Pulmonary artery endothelial cell (primary cell): ENCODE results near the gene ATAD3A. TPM values are rescaled to one million over a fixed set of nuclear protein-coding genes. Genes with fewer than 3 reads are reported as not detected.
"Not testable (repeated sequence)": the region's sequence is repeated elsewhere in the genome, so short reads cannot be mapped to it uniquely, and the experiment has no call there.

Experiments used
- DNase-seq: peaks from one replicate; pipeline ENCODE4 v3.0.0-alpha.2; 2011; ENCODE audit warnings: low read depth, low spot score
- total RNA-seq: library from RNA; depleted of rRNA; stranded (reverse); fragments of >200 nt; gene quantifications from 2 replicates; pipeline ENCODE4 v1.2.3, GENCODE V29; 2014

Gene ATAD3A
- total RNA-seq: 64.1 and 64.7 TPM in 2 replicates

DNA sequence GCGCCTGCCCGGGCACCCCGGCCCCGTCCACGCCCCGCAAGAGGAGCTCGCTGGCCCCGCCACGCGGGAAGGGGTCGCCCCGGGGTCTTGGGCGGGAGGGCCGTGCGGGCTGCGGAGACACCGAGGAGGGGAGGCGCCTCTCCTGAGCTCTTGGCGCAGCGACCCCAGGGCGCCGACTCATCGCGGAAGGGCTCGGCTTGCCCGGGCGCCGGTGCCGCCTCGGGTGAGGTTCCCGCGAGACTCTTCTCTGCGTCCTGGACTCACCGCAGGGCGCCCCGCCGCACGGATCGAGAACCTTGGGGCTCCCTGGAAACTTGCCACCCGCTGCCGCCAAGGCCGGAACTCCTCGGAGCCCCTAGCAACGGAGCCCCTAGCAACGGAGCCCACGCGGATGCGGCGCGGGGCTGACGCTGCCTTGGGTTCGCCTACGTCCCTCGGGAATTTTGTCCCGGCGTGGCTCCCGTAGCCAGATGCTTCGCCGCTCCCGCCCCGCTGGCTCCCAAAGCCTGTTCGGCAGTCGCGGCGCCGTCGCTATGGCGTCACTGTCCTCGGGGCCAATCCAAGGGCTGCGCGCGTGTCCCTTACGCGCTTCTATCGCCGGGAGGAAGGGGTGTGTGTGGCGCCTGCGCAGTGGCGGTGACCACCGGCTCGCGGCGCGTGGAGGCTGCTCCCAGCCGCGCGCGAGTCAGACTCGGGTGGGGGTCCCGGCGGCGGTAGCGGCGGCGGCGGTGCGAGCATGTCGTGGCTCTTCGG is at the start of gene ATAD3A:
Gene ATAD3A (plus strand): TSS at position 630 of the 753 bp plus-strand sequence. CDS start 107 bp downstream, at position 737.
- DNase-seq: peak; percentile 92

DNA sequence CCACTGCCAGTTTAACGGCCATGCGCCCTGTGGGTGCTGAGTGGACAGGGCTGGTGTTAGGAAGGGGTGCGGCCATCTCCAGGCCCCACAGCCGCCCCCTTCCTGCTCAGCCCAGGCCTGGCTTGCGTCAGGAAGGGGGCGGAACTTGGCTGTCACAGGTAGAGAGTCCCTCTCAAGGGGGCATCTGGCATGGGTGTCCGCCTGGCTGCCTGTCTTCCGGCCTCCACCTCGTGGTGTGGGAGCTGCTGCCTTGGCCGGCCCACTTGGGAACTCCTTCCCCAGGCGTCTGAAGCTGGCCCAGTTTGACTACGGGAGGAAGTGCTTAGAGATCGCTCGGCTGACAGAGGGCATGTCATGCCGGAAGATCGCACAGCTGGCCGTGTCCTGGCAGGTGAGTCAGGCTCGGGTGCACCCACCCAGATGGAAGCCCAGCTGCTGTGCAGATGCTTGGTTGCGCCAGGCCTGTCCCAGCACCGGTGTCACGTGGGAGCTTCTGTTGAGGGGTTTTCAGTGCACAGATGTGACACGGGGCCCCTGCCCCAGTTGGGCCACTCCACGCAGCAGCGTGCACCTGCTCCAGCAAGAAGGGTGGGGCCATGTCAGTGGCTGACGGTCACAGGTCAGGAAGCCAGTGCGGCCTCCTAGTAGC is 49.5 kb upstream of the ATAD3A start:
- DNase-seq: no peak

DNA sequence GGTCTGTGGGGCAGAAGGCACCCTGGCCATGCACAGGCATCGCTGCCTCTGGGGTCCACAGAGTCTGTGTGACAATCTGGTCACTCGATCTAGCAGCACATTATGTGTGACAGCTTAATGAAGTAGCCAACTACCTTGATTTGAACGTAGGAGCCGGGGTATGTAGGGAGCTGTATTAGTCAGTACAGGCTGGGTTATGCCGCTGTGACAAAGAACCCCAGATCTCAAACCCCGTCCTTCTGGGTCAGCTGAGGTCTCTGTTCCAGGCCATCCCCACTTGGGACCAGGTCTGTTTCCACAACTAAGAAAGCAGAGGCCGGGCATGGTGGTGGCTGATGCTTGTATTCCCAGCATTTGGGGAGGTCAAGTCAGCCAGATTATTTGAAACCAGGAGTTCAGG is 48.6 kb upstream of the ATAD3A start:
- no peak for DNase-seq

DNA sequence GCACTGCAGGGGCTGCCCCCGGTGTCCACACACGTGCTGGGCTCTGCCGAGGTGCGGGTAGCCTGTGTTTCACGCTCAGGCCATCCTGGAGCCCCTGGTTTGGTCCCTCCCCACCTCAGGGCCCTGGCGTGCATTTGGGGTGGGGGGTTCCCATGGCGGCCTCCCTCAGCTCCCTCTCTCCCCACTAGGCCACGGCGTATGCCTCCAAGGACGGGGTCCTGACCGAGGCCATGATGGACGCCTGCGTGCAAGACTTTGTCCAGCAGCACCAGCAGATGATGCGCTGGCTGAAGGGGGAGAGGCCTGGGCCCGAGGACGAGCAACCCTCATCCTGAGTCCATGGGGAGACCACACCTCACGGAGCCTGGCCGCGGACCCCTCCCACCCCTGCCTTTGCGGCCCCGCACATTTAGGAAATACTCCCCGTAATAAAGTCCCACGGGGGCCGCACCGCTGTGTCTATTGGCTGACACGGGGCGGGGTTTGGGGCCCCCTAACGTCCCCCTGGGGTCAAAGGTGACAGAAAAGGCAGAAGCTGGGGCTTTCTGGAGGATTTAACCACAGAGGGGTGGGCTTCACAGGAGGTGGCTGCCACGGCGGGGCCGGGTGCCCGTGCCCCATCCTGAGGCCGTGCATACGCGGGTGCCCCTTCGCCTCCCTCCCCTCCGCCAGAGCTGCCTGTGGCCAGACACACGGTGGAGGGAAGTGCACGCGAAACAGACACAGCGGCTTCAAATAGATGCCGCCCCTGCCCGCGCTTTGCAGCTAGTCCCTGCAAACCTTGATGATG is 43.6 kb upstream of the ATAD3A start:
- DNase-seq: not testable (repeated sequence)

DNA sequence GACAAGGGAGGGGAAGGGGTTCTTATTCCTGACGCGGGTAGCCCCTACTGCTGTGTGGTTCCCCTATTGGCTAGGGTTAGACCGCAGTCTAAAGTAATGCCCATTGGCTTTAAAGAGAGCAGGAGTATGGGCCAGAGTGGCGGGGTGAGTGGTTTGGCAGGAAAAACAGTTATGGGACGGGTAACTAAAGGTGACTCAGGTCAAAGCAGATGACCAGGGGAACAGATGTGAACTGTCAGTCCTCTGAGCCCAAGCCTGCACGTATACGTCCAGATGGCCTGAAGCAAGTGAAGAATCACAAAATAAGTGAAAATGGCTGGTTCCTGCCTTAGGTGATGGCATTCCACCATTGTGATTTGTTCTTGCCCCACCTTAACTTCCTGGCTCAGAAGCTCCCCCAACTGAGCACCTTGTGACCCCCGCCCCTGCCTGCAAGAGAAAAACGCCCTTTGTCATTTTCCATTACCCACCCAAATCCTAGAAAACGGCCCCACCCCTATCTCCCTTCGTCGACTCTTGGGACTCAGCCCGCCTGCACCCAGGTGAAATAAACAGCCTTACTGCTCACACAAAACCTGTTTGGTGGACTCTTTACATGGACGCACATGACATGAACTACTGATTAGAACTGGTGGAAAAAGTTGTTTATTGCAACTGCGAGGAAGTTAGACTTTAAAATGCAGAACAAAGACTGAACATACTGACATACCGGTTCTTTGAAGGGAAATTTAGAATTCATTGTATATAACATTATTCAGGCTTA is 41.2 kb upstream of the ATAD3A start:
- DNase-seq: no peak

DNA sequence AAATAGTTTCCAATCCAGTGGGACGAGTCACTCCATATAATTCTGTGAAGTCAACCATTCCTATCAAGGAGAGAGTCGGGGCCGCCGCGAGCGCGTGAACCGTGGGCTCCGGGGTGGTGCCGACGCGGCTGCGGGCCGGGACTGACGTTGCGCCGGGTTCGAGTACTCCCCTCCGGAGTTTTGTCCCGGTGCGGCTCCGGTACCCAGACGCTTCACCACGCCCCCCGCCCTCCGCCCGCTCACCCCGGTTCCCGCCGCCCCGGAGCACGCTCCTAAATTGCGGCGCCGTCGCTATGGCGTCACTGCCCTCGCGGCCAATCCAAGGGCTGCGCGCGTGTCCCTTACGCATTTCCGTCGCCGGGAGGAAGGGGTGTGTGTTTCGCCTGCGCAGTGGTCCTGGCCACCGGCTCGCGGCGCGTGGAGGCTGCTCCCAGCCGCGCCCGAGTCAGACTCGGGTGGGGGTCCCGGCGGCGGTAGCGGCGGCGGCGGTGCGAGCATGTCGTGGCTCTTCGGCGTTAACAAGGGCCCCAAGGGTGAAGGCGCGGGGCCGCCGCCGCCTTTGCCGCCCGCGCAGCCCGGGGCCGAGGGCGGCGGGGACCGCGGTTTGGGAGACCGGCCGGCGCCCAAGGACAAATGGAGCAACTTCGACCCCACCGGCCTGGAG is 40.4 kb upstream of the ATAD3A start, which contains the start of gene ATAD3B:
Gene ATAD3B (plus strand): TSS at position 377 of the 664 bp plus-strand sequence. CDS start 120 bp downstream, at position 497.
- DNase-seq: peak; percentile 72

DNA sequence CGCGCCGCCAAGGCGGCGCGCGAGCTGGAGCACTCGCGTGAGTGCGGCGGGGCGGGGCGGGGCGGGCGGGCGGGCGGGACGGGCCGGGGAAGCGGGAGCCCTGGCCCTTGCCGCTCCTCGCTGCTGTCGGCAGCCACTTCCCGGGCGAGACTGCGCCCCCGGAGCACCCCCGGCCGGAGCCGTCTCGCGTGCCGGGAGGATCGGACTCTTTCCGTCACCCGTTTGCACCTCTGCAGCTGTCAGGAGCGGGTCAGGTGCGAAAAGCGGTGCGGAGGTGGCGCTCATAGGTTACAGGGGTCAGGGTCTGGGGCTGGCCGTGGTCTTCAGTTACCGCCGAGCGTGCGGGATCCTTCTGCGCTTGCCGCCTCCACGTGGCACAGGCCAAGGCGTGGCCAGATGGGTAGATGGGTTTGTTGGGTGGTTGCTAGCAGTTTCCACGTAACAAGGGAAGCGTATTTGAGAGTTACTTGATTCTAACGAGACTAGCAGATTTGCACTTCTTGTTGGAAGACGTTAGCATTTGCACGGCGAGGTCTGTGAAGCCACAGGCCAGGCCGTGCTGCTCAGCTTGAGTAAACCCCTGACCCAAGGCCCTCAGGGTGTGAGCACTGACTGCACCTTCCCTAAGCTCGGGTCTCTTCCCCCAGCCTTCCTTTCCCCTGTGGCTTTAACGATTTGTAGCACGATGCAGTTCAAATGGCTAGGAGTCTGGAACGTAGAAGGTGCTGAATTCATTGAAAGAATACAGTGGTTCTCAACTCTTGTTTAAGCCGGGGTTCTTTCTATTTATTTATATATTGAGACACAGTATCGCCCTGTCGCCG is 39.7 kb upstream of the ATAD3A start:
- not testable (repeated sequence) for DNase-seq

DNA sequence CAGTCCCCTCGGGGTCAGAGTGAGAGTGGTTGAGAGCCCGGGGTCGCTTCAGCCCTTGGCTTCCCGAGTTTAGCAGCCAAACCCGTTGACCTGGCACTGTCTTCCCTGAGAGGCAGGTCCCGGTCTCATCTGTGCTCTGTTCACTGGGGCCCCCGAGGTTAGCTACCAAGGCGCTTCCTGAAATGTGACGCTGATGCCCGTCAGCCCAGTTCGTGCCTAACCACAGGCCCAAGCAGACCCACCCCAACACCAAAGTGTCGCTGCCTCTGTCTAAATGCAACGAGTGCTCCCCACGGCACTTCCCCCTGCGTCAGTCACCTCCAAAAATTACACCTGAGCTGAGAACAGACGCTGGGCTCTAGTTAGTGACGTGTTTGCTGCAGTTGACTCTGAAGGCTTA is 36.0 kb upstream of the ATAD3A start:
- DNase-seq: not testable (repeated sequence)

DNA sequence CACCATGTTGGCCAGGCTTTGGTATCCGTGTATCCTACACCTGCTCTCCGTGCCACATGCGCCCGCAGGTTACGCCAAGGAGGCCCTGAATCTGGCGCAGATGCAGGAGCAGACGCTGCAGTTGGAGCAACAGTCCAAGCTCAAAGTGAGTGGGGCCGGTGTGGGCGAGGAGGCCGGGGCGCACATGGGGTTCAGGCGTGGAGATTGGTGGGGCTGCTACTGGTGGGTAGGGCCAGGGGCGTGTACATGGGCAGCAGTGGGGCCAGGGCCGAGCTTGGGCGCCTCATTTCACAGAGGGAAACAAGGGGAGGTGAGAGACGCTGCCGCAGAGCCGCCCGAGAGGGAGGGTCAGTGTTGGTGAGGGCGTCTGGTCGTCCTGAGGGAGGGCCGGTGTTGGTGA is 34.8 kb upstream of the ATAD3A start:
- no peak for DNase-seq

DNA sequence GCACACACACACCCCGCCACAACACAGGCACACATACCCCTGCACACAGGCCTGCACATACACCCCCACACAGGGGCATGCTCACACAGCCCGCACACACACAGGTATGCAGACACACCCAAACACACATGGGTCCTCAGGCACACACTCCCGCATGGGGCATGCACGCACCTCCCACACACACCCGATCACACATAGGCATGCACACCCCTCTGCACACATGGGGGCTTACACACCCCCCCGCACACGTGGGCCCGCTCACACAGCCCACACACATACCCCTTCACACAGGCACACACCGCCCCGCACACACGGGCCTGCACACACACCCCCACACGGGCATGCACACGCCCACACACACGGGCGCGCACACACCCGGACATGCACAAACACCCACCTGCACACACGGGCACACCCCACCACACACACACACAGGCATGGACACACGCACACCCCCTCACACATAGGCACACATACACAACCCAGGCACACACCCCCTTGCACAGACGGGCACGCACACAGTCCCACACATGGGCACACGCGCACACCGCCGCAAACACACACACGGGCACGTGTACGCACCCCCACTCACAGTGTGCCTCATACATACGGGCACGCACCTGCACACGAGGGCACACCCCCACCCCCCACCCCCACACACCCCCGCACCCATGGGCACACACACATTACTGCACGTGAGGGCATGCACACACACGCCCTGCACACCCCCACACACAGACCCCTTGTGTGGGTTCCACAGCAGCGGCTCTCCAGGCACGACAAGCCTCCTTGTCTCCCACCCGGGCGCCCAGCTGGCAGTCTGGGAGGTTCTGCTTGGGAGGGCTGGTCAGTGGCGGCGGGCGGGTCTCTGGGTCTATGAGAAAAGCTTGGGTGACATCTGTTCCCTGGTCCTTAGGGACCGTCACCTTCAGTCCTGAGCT is 32.1 kb upstream of the ATAD3A start:
- no peak for DNase-seq

DNA sequence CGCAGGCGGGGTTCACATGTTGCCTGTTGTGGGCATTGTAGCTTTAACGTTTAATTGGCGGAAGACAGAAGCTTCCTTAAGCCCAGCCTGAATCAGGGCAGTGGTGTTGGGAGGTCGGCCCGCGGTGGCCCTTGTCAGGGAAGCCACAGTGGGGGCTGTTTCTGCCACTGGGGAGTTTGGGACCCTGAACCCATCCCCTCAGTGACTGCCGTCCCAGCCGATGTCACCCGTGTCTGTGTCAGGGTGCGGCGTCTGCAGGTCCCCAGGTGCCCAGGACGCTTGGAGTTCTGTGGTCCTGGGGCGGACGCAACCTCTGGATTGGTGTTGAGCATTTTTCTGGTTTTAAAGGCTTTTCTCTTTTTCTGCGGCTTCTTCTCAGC is 31.5 kb upstream of the ATAD3A start:
- DNase-seq: not testable (repeated sequence)

DNA sequence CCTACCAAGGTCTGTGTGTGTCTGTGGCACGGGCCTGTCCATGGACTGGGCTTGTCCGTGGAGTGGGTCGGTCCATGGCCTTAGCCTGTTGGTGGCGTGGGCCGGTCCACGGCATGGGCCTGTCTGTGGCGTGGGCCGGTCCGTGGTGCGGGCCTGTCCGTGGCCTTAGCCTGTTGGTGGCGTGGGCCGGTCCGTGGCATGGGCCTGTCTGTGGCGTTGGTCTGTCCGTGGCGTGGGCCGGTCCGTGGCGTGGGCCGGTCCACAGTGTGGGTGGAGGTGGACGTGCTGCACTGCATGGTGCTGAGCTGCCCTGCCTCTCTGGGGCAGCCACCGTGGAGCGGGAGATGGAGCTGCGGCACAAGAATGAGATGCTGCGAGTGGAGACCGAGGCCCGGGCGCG is 30.2 kb upstream of the ATAD3A start:
- DNase-seq: not testable (repeated sequence)

DNA sequence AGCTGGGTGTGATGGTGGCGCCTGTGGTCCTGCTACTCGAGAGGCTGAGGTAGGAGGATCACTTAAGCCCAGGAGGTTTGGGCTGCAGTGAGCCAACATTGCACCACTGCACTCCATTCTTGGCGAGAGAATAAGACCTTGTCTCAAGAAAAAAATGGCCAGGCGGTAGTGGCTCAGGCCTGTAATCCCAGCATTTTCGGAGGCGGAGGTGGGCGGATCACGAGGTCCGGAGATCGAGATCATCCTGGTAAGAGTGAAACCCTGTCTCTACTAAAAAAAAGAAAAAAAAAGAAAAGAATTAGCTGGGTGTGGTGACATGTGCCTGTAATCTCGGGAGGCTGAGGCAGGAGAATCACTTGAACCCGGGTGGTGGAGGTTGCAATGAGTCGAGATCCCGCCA is 29.1 kb upstream of the ATAD3A start:
- no peak for DNase-seq

DNA sequence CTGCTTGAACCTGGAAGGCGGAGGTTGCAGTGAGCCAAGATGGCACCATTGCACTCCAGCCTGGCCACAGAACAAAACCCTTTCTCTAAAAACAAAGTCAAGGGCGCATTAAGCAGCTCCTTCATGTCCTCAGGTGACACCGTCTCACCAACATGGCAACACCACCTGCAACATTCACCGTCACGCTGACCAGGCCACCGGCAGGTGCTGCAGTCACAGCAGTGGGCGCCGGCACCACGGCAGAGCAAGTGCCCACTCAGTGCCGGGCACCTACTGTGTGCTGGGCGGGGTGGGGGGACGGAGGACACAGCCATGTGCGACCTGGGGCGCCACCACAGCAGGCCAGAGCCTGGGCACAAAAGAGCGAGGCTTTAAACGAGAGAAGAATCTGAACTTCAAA is 28.2 kb upstream of the ATAD3A start:
- DNase-seq: no peak

DNA sequence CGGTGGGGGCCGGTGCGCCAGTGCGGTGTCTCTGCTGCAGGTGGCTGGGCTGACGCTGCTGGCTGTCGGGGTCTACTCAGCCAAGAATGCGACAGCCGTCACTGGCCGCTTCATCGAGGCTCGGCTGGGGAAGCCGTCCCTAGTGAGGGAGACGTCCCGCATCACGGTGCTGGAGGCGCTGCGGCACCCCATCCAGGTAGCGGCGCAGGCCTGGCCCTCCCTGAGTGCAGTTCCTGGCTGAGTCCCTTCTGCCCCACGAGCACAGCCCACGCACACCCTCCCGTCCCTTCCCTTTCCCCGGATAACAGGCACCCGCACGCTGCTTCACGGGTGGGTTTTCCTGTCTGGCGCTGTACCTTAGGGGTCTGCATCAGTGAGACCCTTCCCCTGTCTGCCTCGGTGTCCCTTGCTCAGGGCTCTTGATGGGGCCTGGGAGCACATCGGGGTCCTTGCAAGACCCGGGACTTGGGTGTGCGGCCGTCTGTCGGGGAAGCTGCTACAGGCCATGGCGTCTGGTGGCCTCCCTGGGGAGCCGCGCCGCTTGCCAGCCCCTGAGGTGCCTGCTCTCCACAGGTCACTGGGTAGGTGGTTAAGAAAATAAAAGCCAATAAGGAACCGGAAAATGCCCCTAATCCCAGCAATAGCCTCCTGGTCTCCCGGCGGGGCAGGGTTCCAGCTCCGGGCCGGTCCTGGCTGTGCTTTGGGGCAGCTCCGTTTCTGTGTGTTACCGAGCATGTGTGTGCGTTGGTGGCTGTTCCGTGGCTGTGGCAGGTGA is 26.8 kb upstream of the ATAD3A start:
- DNase-seq: not testable (repeated sequence)

DNA sequence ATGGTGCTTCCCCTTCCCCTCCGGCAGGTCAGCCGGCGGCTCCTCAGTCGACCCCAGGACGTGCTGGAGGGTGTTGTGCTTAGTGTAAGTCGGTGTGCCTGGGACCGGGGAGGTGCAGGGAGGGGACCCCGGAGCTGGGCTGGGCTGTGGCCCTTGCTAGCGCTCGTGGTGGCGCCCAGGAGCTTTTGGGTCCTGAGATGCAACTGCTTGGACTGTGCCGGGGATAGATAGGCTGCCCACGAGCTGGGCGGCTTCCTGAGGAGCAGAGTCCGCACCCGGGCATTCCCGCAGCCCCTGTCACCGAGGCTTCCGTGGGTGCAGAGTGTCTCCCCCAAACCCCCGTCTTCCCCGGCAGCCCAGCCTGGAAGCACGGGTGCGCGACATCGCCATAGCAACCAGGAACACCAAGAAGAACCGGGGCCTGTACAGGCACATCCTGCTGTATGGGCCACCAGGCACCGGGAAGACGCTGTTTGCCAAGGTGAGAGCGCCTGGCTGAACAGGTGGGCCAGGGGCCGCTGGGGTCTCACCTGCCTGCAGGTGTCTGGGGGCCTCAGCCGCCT is 26.1 kb upstream of the ATAD3A start:
- DNase-seq: not testable (repeated sequence)

DNA sequence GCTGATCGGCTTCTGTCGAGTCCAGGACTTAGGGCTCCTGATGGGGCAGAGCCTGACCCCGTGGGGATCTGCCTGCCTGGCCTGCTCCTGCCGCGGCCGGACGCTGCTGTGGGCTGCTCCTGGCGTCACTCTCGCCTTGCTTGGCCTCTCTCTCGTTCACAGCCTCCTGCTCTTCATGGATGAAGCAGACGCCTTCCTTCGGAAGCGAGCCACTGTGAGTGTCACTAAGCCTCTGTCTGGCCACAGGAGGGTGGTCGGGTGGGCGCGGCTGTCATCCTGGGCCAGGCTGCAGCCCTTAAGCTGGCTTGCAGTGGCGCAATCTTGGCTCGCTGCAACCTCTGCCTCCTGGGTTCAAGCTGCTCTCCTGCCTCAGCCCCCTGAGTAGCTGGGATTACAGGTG is 24.3 kb upstream of the ATAD3A start:
- no peak for DNase-seq

DNA sequence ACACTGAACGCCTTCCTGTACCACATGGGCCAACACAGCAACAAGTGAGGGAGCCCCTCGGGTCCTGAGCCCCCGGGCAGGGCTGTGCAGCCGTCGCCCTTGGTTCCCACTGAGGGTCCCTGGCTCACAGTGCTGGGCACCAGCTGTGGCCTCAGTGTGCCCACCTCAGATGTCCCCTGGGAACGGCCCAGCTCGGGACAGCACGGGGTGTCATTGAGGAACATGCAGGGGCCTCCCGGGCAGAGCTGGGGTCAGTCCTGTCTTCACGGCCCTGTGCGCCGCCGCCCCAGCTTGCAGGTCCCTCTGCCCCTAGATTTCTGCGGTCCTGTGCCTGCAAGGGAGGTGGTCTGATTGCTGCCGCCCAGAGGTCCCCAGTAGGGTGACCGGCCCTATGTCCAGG is 22.7 kb upstream of the ATAD3A start:
- DNase-seq: no peak
